GM21528 (cell line): Measurements from ENCODE around the gene MGAT1.
A peak's percentile ranks its signal among the peaks of the same experiment; 100 is the strongest.
"Not testable (repeated sequence)": the region's sequence is repeated elsewhere in the genome, so short reads cannot be mapped to it uniquely, and the experiment has no call there.

Source experiments
- ATAC-seq: cut with Tn5 transposase; IDR thresholded peaks from one replicate; pipeline ENCODE4 v1.9.1; 2021; ENCODE audit warnings: mild to moderate bottlenecking, moderate library complexity; ENCODE audit not compliant: unreplicated experiment, low FRiP score

The MGAT1 gene

GRCh38 chr5:180802325-180803180 is at the start of gene MGAT1:
Gene MGAT1 (minus strand): TSS chr5:180802806. CDS start chr5:180792971, 9,835 bp downstream.
- peak; percentile 31 for ATAC-seq

- ATAC-seq: no peak
These were observed 48.0 kb upstream of the MGAT1 start for GRCh38 chr5:180850434-180851078.

GRCh38 chr5:180849827-180850226 is 47.2 kb upstream of the MGAT1 start:
- ATAC-seq: no peak

- no peak for ATAC-seq
These were observed 46.3 kb upstream of the MGAT1 start for GRCh38 chr5:180848878-180849277.

GRCh38 chr5:180848265-180848664 is 45.7 kb upstream of the MGAT1 start:
- ATAC-seq: no peak

GRCh38 chr5:180847026-180847425 is 44.4 kb upstream of the MGAT1 start:
- ATAC-seq: no peak

- no peak for ATAC-seq
These were observed 42.3 kb upstream of the MGAT1 start for GRCh38 chr5:180844858-180845257.

GRCh38 chr5:180844432-180844831 is 41.8 kb upstream of the MGAT1 start:
- no peak for ATAC-seq

GRCh38 chr5:180839935-180840334 is 37.3 kb upstream of the MGAT1 start:
- no peak for ATAC-seq

- no peak for ATAC-seq
These were observed 36.6 kb upstream of the MGAT1 start for GRCh38 chr5:180839227-180839626.

GRCh38 chr5:180837478-180837877 is 34.9 kb upstream of the MGAT1 start:
- ATAC-seq: no peak

- ATAC-seq: peak; percentile 50
These were observed 30.0 kb upstream of the MGAT1 start for GRCh38 chr5:180832638-180833068.

GRCh38 chr5:180831139-180832093 is 28.8 kb upstream of the MGAT1 start:
- peak; percentile 79 for ATAC-seq

GRCh38 chr5:180830253-180831138 is 27.9 kb upstream of the MGAT1 start:
- ATAC-seq: peak; percentile 59

- ATAC-seq: no peak
These were observed 27.1 kb upstream of the MGAT1 start for GRCh38 chr5:180829726-180830125.

- ATAC-seq: not testable (repeated sequence)
These were observed 26.3 kb upstream of the MGAT1 start for GRCh38 chr5:180828756-180829531.

GRCh38 chr5:180827374-180827773 is 24.8 kb upstream of the MGAT1 start:
- not testable (repeated sequence) for ATAC-seq

- no peak for ATAC-seq
These were observed 23.3 kb upstream of the MGAT1 start for GRCh38 chr5:180825768-180826525.
